Peyer's patch (tissue), 4 donors: ENCODE results near the gene HACD3.

ENCODE experiments used
- POLR2A ChIP-seq, 2 donors: fragments of 450-650 bp; IDR thresholded peaks; one replicate each; pipeline ENCODE4 v1.5.1; 2017; ENCODE audit warnings: antibody characterized with exemption in 2 of 2, mild to moderate bottlenecking in 2 of 2, moderate library complexity in 2 of 2
- TF ChIP-seq, protein P1 (sequence below), 6 experiments: fragments of 450-650 bp in 4 of 6; fragments of 200-600 bp in 2 of 6; sonication (generic) in 1 of 6; IDR thresholded peaks; one replicate each; pipeline ENCODE4 v1.5.1; 2017 to 2019; ENCODE audit warnings: antibody characterized with exemption in 6 of 6, mild to moderate bottlenecking in 3 of 6, moderate library complexity in 1 of 6

GRCh38 chr15:65550681-65551098 is 20.4 kb downstream of the HACD3 start:
- TF ChIP-seq, protein P1, sequence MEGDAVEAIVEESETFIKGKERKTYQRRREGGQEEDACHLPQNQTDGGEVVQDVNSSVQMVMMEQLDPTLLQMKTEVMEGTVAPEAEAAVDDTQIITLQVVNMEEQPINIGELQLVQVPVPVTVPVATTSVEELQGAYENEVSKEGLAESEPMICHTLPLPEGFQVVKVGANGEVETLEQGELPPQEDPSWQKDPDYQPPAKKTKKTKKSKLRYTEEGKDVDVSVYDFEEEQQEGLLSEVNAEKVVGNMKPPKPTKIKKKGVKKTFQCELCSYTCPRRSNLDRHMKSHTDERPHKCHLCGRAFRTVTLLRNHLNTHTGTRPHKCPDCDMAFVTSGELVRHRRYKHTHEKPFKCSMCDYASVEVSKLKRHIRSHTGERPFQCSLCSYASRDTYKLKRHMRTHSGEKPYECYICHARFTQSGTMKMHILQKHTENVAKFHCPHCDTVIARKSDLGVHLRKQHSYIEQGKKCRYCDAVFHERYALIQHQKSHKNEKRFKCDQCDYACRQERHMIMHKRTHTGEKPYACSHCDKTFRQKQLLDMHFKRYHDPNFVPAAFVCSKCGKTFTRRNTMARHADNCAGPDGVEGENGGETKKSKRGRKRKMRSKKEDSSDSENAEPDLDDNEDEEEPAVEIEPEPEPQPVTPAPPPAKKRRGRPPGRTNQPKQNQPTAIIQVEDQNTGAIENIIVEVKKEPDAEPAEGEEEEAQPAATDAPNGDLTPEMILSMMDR (IDR thresholded peaks at IDR 0.05), result no peak
- TF ChIP-seq POLR2A (IDR thresholded peaks at IDR 0.05), result no peak
